SU-DHL-6 (cell line): ENCODE data around the gene NPHP4.

Experiments
- H2AFZ ChIP-seq: fragments of 200-600 bp; sonication (generic); 2 replicates; pipeline ENCODE4 v1.6.1; 2014; ENCODE audit warnings: low read depth, mild to moderate bottlenecking, moderate library complexity, mixed read lengths, antibody characterized with exemption, low read length; ENCODE audit not compliant: severe bottlenecking
- H3F3A ChIP-seq: fragments of 200-600 bp; shearing (Covaris generic); 2 replicates; pipeline ENCODE4 v1.6.0; 2016; ENCODE audit warnings: antibody characterized with exemption, mild to moderate bottlenecking; ENCODE audit not compliant: insufficient read depth
- H3K27ac ChIP-seq: fragments of 200-600 bp; sonication (generic); 2 replicates; pipeline ENCODE4 v1.5.1; 2016; ENCODE audit warnings: low read depth, mild to moderate bottlenecking, low read length, moderate library complexity, mixed read lengths
- H3K27me3 ChIP-seq: fragments of 200-600 bp; sonication (generic), shearing (Covaris generic); 2 replicates; pipeline ENCODE4 v1.6.0; 2014; ENCODE audit warnings: mild to moderate bottlenecking, low read length
- H3K36me3 ChIP-seq: fragments of 200-600 bp; sonication (generic); 2 replicates; pipeline ENCODE4 v1.6.1; 2014; ENCODE audit warnings: mild to moderate bottlenecking, low read length, mixed read lengths
- H3K4me2 ChIP-seq: fragments of 300-600, 200-600 bp; shearing (Covaris generic), sonication (generic); 2 replicates; pipeline ENCODE4 v1.6.0; 2014; ENCODE audit warnings: low read length, low read depth, mild to moderate bottlenecking; ENCODE audit not compliant: poor library complexity, severe bottlenecking
- H3K4me3 ChIP-seq: fragments of 200-600 bp; sonication (generic); 2 replicates; pipeline ENCODE4 v1.5.1; 2014; ENCODE audit warnings: antibody characterized with exemption, low read length, mild to moderate bottlenecking, mixed read lengths; ENCODE audit not compliant: insufficient read depth, poor library complexity, severe bottlenecking
- H3K79me2 ChIP-seq: fragments of 200-600 bp; sonication (generic); 2 replicates; pipeline ENCODE4 v1.6.1; 2014; ENCODE audit warnings: mild to moderate bottlenecking, low read length, moderate library complexity; ENCODE audit not compliant: insufficient read depth
- H3K9ac ChIP-seq: fragments of 200-600 bp; sonication (generic); 2 replicates; pipeline ENCODE4 v1.7.0; 2014; ENCODE audit warnings: mild to moderate bottlenecking, low read length
- H3K9me2 ChIP-seq: fragments of 200-600 bp; sonication (generic); replicated peaks from 2 replicates; pipeline ENCODE4 v1.6.1; 2014; ENCODE audit warnings: low read length; ENCODE audit not compliant: insufficient read depth
- H3K9me3 ChIP-seq: fragments of 200-600 bp; sonication (generic); 2 replicates; pipeline ENCODE4 v1.6.1; 2014; ENCODE audit warnings: low read length, mixed read lengths; ENCODE audit not compliant: insufficient read depth
- H4K20me1 ChIP-seq: fragments of 200-600 bp; sonication (generic); 2 replicates; pipeline ENCODE4 v1.6.1; 2014; ENCODE audit warnings: low read depth, mild to moderate bottlenecking, antibody characterized with exemption, low read length, moderate library complexity, mixed read lengths
- CTCF ChIP-seq: fragments of 200-600 bp; sonication (generic); IDR thresholded peaks from one replicate; pipeline ENCODE4 v1.5.1; 2017; ENCODE audit warnings: antibody characterized with exemption, mild to moderate bottlenecking, low read length, moderate library complexity; ENCODE audit not compliant: insufficient read depth, poor library complexity, severe bottlenecking
- EZH2phosphoT487 ChIP-seq: fragments of 200-600 bp; sonication (generic), shearing (Covaris generic); conservative IDR thresholded peaks from 2 replicates; pipeline ENCODE4 v1.6.1; 2018; ENCODE audit warnings: mild to moderate bottlenecking, antibody characterized with exemption, low read length, moderate library complexity, mixed read lengths

Gene NPHP4

GRCh38 chr1:5890346-5891106 is 101.7 kb downstream of the NPHP4 start:
- no peaks in the 10 kb centered on the region for H3K36me3 ChIP-seq
- no peak overlapping the region for H3K4me3 ChIP-seq
- TF ChIP-seq CTCF (no peak), EZH2phosphoT487 (no peak)
- H3K9ac ChIP-seq, result no peak overlapping the region
- H3K9me3 ChIP-seq, result no peaks in the 10 kb centered on the region
- no peaks in the 10 kb centered on the region for H3F3A ChIP-seq
- H3K9me2 ChIP-seq, result no peaks in the 10 kb centered on the region
- no peak overlapping the region for H3K27ac ChIP-seq
- no peaks in the 10 kb centered on the region for H3K27me3 ChIP-seq
- no peak overlapping the region for H2AFZ ChIP-seq
- no peaks in the 10 kb centered on the region for H4K20me1 ChIP-seq
- H3K79me2 ChIP-seq, result no peaks in the 10 kb centered on the region
- H3K4me2 ChIP-seq, result no peak overlapping the region

- Histone ChIP-seq H3K9me2 (no peaks in the 10 kb centered on the region), H3K36me3 (no peaks in the 10 kb centered on the region), H3K4me3 (no peak overlapping the region), H2AFZ (no peak overlapping the region), H3K9ac (no peak overlapping the region), H3K79me2 (no peaks in the 10 kb centered on the region), H4K20me1 (no peaks in the 10 kb centered on the region), H3F3A (no peaks in the 10 kb centered on the region), H3K9me3 (no peaks in the 10 kb centered on the region), H3K27ac (no peak overlapping the region), H3K27me3 (no peaks in the 10 kb centered on the region), H3K4me2 (no peak overlapping the region)
- TF ChIP-seq CTCF (no peak), EZH2phosphoT487 (no peak)
These were observed 102.3 kb downstream of the NPHP4 start for GRCh38 chr1:5889901-5890300.

GRCh38 chr1:5889462-5889861 is 102.8 kb downstream of the NPHP4 start:
- no peaks in the 10 kb centered on the region for H3K27me3 ChIP-seq
- H3K9me2 ChIP-seq, result no peaks in the 10 kb centered on the region
- no peaks in the 10 kb centered on the region for H3K79me2 ChIP-seq
- H3K9ac ChIP-seq, result no peak overlapping the region
- H4K20me1 ChIP-seq, result no peaks in the 10 kb centered on the region
- no peaks in the 10 kb centered on the region for H3K36me3 ChIP-seq
- no peak overlapping the region for H3K4me3 ChIP-seq
- H3F3A ChIP-seq, result no peaks in the 10 kb centered on the region
- no peak overlapping the region for H2AFZ ChIP-seq
- H3K27ac ChIP-seq, result no peak overlapping the region
- no peaks in the 10 kb centered on the region for H3K9me3 ChIP-seq
- TF ChIP-seq EZH2phosphoT487, result no peak
- TF ChIP-seq CTCF, result no peak
- no peak overlapping the region for H3K4me2 ChIP-seq
